Omental fat pad (tissue), 4 donors: ENCODE results near the gene RBM4. TPM values are rescaled to one million over a fixed set of nuclear protein-coding genes. Genes with fewer than 3 reads are reported as not detected.

ENCODE experiments used
- ATAC-seq: fragments of 150-250 bp; one replicate; pipeline ENCODE4 v1.9.1; 2016; ENCODE audit warnings: mild to moderate bottlenecking, moderate library complexity; ENCODE audit not compliant: low FRiP score
- DNase-seq: peaks from one replicate; pipeline ENCODE4 v3.0.0-alpha.2; 2019; ENCODE audit warnings: low spot score
- total RNA-seq, 4 donors: library from RNA; depleted of rRNA; stranded (reverse); fragments of >200 nt; gene quantifications; one replicate each; pipeline ENCODE4 v1.1.0, GENCODE V29; 2016
- TF ChIP-seq, protein P1 (sequence below), 3 donors: fragments of 450-650 bp; IDR thresholded peaks; one replicate each; pipeline ENCODE4 v1.5.1; 2016 to 2017; ENCODE audit warnings: antibody characterized with exemption in 3 of 3, mild to moderate bottlenecking in 3 of 3, moderate library complexity in 2 of 3

Gene RBM4
- total RNA-seq, 4 donors from 2014 or later = 63.1 to 90.8 (median 78.3) TPM

GRCh38 chr11:66641834-66642233 lies 3.3 kb downstream of the RBM4 start:
- ATAC-seq (no peak), DNase-seq (no peak)
- TF ChIP-seq, protein P1, sequence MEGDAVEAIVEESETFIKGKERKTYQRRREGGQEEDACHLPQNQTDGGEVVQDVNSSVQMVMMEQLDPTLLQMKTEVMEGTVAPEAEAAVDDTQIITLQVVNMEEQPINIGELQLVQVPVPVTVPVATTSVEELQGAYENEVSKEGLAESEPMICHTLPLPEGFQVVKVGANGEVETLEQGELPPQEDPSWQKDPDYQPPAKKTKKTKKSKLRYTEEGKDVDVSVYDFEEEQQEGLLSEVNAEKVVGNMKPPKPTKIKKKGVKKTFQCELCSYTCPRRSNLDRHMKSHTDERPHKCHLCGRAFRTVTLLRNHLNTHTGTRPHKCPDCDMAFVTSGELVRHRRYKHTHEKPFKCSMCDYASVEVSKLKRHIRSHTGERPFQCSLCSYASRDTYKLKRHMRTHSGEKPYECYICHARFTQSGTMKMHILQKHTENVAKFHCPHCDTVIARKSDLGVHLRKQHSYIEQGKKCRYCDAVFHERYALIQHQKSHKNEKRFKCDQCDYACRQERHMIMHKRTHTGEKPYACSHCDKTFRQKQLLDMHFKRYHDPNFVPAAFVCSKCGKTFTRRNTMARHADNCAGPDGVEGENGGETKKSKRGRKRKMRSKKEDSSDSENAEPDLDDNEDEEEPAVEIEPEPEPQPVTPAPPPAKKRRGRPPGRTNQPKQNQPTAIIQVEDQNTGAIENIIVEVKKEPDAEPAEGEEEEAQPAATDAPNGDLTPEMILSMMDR (IDR thresholded peaks at IDR 0.05) = no peak

DNA sequence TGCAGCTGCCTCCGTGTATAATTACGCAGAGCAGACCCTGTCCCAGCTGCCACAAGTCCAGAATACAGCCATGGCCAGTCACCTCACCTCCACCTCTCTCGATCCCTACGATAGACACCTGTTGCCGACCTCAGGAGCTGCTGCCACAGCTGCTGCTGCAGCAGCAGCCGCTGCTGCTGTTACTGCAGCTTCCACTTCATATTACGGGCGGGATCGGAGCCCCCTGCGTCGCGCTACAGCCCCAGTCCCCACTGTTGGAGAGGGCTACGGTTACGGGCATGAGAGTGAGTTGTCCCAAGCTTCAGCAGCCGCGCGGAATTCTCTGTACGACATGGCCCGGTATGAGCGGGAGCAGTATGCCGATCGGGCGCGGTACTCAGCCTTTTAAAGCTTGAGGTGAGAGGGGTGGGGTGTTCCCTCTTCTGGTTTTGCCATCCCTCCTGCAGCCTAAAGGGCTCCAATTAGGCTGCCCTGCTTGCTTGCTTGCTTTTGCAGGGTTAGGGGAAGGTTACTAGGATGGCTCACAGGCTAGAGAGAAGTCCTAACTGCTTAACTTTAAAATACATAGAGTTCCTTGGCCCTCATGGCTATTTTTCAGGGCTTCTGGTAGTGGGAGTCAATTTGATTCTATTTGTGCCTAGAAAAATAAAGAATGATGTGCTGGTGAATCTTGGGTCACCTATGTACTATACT lies 5.4 kb downstream of the RBM4 start:
- TF ChIP-seq, protein P1 (IDR thresholded peaks at IDR 0.05) = no peak
- ATAC-seq (no peak), DNase-seq (no peak)

DNA sequence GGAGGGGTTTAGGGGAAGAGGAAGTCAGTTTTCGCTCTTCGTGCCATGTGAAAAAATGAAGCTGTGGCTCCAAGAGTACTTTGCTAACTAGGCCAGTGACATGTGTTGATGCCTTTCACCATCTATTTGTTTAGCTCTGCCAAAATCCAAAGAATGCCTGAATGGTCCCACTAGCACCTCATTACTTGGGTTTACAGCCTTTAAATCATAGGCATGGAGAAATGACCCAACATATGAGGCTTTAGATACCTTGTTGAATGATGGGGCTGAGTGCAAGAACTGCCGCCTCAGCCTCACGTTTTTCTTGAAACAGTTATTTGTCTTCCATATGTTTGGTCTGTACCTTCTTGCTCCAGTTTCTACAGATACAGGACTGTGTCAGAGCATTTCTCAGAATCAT lies 8.3 kb downstream of the RBM4 start:
- no peak for ATAC-seq
- DNase-seq = no peak

GRCh38 chr11:66649903-66650302 lies 11.4 kb downstream of the RBM4 start:
- no peak for ATAC-seq
- no peak for DNase-seq
- TF ChIP-seq, protein P1 (IDR thresholded peaks at IDR 0.05) = no peak

More for the DNA sequence above, 8.3 kb downstream of the RBM4 start:
- TF ChIP-seq, protein P1 (IDR thresholded peaks at IDR 0.05) = no peak

- TF ChIP-seq, protein P1 (IDR thresholded peaks at IDR 0.05) = no peak
- no peak for DNase-seq
- ATAC-seq = no peak
Measured at GRCh38 chr11:66651016-66651415, 12.5 kb downstream of the RBM4 start.

GRCh38 chr11:66652651-66653050 lies 14.1 kb downstream of the RBM4 start:
- DNase-seq = no peak
- no peak for ATAC-seq
- TF ChIP-seq, protein P1 (IDR thresholded peaks at IDR 0.05) = no peak

DNA sequence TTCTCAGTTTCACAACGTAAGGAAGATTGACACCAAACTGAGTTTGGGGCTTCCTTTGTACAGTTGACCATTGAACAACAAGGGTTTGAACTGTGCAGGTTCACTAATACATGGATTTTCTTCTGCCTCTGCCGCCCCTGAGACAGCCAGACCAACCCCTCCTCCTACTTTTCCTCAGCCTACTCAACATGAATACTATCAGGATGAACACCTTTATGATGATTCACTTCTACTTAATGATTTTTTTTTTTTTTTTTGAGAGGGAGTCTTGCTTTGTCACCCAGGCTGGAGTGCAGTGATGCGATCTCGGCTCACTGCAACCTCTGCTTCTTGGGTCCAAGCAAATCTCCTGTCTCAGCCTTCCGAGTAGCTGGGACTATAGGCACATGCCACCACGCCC lies 14.6 kb downstream of the RBM4 start:
- DNase-seq (no peak), ATAC-seq (no peak)
- TF ChIP-seq, protein P1 (IDR thresholded peaks at IDR 0.05) = no peak
